GM12878 (cell line): ENCODE measurements around the gene KCNAB3. TPM values are rescaled to one million over a fixed set of nuclear protein-coding genes. Genes with fewer than 3 reads are reported as not detected.

ENCODE experiments used
- BHLHE40 ChIP-seq, 2 experiments: fragments of 450-650 bp in 1 of 2; IDR thresholded peaks; 2 replicates each; pipeline ENCODE4 v1.6.1; 2011 to 2017; ENCODE audit warnings: low read depth in 2 of 2, borderline replicate concordance in 1 of 2, improper control_type of control experiment in 1 of 2, low read length in 1 of 2, mild to moderate bottlenecking in 1 of 2
- CEBPZ ChIP-seq: fragments of 150-350 bp; IDR thresholded peaks from 2 replicates; pipeline ENCODE4 v1.6.1; 2016; ENCODE audit warnings: low read depth, low read length
- FOXK2 ChIP-seq: fragments of 450-650 bp; IDR thresholded peaks from 2 replicates; pipeline ENCODE4 v1.6.1; 2017; ENCODE audit warnings: mild to moderate bottlenecking, moderate library complexity
- HCFC1 ChIP-seq: fragments of 150-350 bp; IDR thresholded peaks from 2 replicates; pipeline ENCODE4 v1.6.1; 2014; ENCODE audit warnings: low read length
- HDAC6 ChIP-seq: fragments of 200-600 bp; sonication (generic); IDR thresholded peaks from one replicate; pipeline ENCODE4 v1.8.0; 2017; ENCODE audit warnings: antibody characterized with exemption; ENCODE audit not compliant: unreplicated experiment
- IRF4 ChIP-seq: IDR thresholded peaks from 2 replicates; pipeline ENCODE4 v1.6.1; 2011; ENCODE audit warnings: low read depth, low read length
- MAX ChIP-seq: IDR thresholded peaks from 2 replicates; pipeline ENCODE4 v1.6.1; 2012; ENCODE audit warnings: low read depth, low read length, improper control_type of control experiment
- NR2F1 ChIP-seq: fragments of 450-650 bp; conservative IDR thresholded peaks from 2 replicates; pipeline ENCODE4 v1.6.1; 2017; ENCODE audit warnings: mild to moderate bottlenecking
- PAX5 ChIP-seq: IDR thresholded peaks from 2 replicates; pipeline ENCODE4 v1.6.1; 2011; ENCODE audit warnings: low read depth, low read length, borderline replicate concordance
- POLR2A ChIP-seq: IDR thresholded peaks from 2 replicates; pipeline ENCODE4 v1.6.1; 2011; ENCODE audit warnings: low read depth, mild to moderate bottlenecking, low read length
- POLR2AphosphoS2 ChIP-seq: IDR thresholded peaks from 2 replicates; pipeline ENCODE4 v1.6.1; 2011; ENCODE audit warnings: low read depth, mild to moderate bottlenecking, low read length, improper control_type of control experiment, moderate library complexity
- RAD51 ChIP-seq: fragments of 450-650 bp; IDR thresholded peaks from 2 replicates; pipeline ENCODE4 v1.6.1; 2016; ENCODE audit warnings: moderate library complexity, mild to moderate bottlenecking, inconsistent platforms
- SKIL ChIP-seq: fragments of 450-650 bp; IDR thresholded peaks from 2 replicates; pipeline ENCODE4 v1.6.1; 2017; ENCODE audit warnings: mild to moderate bottlenecking, low read depth, inconsistent platforms; ENCODE audit not compliant: poor library complexity, severe bottlenecking
- SMC3 ChIP-seq: IDR thresholded peaks from 2 replicates; pipeline ENCODE4 v1.6.1; 2011; ENCODE audit warnings: low read length, improper control_type of control experiment, borderline replicate concordance
- SRF ChIP-seq, 2 experiments: IDR thresholded peaks; 2 replicates each; pipeline ENCODE4 v1.6.1; 2011; ENCODE audit warnings: low read depth in 2 of 2, low read length in 2 of 2, mild to moderate bottlenecking in 1 of 2, moderate library complexity in 1 of 2
- TARDBP ChIP-seq: IDR thresholded peaks from 2 replicates; pipeline ENCODE4 v1.6.1; 2016; ENCODE audit warnings: borderline replicate concordance
- ZNF384 ChIP-seq: IDR thresholded peaks from 2 replicates; pipeline ENCODE4 v1.6.1; 2012; ENCODE audit warnings: low read depth, mild to moderate bottlenecking, low read length, improper control_type of control experiment, borderline replicate concordance
- ZNF687 ChIP-seq: fragments of 450-650 bp; IDR thresholded peaks from 2 replicates; pipeline ENCODE4 v1.6.1; 2017; ENCODE audit warnings: mild to moderate bottlenecking, moderate library complexity
- ZSCAN29 ChIP-seq: fragments of 450-650 bp; IDR thresholded peaks from 2 replicates; pipeline ENCODE4 v1.6.1; 2017; ENCODE audit warnings: mild to moderate bottlenecking, moderate library complexity
- polyA plus RNA-seq, 11 experiments: library from polyadenylated mRNA; depleted of rRNA in 4 of 11; unstranded in 6 of 11; stranded (reverse) in 5 of 11; fragments of >200 nt; fragmentation: Nextera tagmentation in 4 of 11; fragmentation: Illumina TruSeq in 1 of 11; extraction: Ambion mirVana in 4 of 11; extraction: Trizol in 1 of 11; gene quantifications; 1 replicate in 1 of 11; 2 replicates in 10 of 11; pipeline versions ENCODE4 v1.2.1 to v1.2.3, GENCODE V29; 2011 to 2016; ENCODE audit warnings: inconsistent platforms in 2 of 11, missing spikeins in 2 of 11, low read depth in 1 of 11
- total RNA-seq, 4 experiments: library from RNA; depleted of rRNA in 3 of 4; stranded (reverse); fragments of >200 nt in 3 of 4; fragmentation: Illumina TruSeq in 1 of 4; extraction: Trizol in 1 of 4; gene quantifications; 2 replicates each; pipeline versions ENCODE4 v1.2.1 to v1.2.3, GENCODE V29; 2013 to 2021

Gene KCNAB3
- total and polyA plus RNA-seq, 10 of the 15 experiments (the other 5 are each of a cell fraction or from before 2014, with no cell fraction given): 0.22 to 7.9 (median 1.8) TPM

- 0 out of 2 replicates have a peak, but pooled peaks have one; percentile 40 for TF ChIP-seq POLR2AphosphoS2
- peak; percentile 87 to 95 for TF ChIP-seq BHLHE40 (IDR thresholded peaks at IDR 0.05; ENCODE audit: borderline replicate concordance in 1 of 2, low read depth in 2 of 2, low read length in 1 of 2)
- no peak for TF ChIP-seq CEBPZ
- 0 out of 2 replicates have a peak, but pooled peaks have one; percentile 14 for TF ChIP-seq ZSCAN29
- TF ChIP-seq POLR2A: peak; percentile 67
- TF ChIP-seq SMC3: no peak
- TF ChIP-seq PAX5: 0 out of 2 replicates have a peak, but pooled peaks have one; percentile 5
- TF ChIP-seq TARDBP: peak; percentile 40; the same call in 1 of the 2 replicates
- no peak for TF ChIP-seq HCFC1
- TF ChIP-seq SKIL: peak; percentile 56
- peak; percentile 94 for TF ChIP-seq NR2F1
- TF ChIP-seq ZNF687: peak; percentile 36; the same call in 1 of the 2 replicates
- TF ChIP-seq SRF (IDR thresholded peaks at IDR 0.05; ENCODE audit: low read depth in 2 of 2, low read length in 2 of 2): no peak
- no peak for TF ChIP-seq FOXK2
- TF ChIP-seq ZNF384: peak; percentile 71
- TF ChIP-seq MAX: peak; percentile 53
- peak; percentile 23; the same call in 1 of the 2 replicates for TF ChIP-seq IRF4
- peak; percentile 59 for TF ChIP-seq RAD51
- no peak for TF ChIP-seq HDAC6
Observed at GRCh38 chr17:7885367-7886226, 44.1 kb downstream of the KCNAB3 start (continued).
